Testis (tissue), 2 donors: Measurements from ENCODE around the gene ASPHD2.

Experiments
- POLR2A ChIP-seq: fragments of 450-650 bp; IDR thresholded peaks from one replicate; pipeline ENCODE4 v1.6.1; 2017; ENCODE audit warnings: antibody characterized with exemption, mild to moderate bottlenecking, moderate library complexity
- TF ChIP-seq, protein P1 (sequence below), 3 experiments: fragments of 450-650 bp in 2 of 3; fragments of 200-600 bp in 1 of 3; sonication (generic) in 1 of 3; IDR thresholded peaks; one replicate each; pipeline ENCODE4 v1.5.1; 2016 to 2019; ENCODE audit warnings: antibody characterized with exemption in 3 of 3, mild to moderate bottlenecking in 2 of 3, moderate library complexity in 1 of 3

DNA sequence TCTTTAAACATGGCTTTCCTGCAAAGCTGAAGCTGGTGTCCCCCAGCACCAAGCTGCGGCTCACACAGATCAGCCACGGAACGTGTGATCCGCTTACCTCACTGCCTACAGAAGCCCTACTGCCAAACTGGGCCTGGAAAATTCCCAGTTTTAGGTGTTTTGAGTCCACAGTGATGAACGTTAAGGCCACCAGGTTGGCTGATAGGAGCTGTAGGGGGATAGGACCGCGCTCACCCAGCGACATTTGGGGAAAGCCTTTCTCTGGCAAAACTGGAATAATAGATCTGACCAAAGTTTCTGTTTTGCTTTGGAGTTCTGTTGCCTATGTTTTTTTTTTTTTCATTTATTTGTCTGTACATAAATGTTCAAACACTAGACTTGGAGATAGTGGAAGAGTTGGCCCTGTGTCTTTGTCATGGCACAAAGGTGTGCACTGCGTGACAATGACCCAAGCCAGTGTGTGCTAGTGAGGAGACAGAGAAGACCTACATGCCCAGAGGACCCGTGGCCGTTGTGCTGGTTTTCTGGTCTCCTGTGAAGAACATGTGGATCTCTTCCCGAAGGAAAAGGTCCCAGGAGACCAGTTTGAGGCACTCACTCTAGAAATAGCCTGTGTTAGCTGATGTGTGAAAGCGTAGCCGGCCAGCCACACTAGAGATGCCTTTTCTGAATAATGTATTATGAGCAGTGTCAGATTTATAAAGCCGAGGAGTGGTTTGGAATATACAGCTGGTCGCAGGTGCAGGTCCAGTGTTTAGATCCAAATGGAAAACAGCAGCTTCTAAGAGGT lies 15.0 kb downstream of the ASPHD2 start:
- TF ChIP-seq POLR2A, result no peak
- TF ChIP-seq, protein P1, sequence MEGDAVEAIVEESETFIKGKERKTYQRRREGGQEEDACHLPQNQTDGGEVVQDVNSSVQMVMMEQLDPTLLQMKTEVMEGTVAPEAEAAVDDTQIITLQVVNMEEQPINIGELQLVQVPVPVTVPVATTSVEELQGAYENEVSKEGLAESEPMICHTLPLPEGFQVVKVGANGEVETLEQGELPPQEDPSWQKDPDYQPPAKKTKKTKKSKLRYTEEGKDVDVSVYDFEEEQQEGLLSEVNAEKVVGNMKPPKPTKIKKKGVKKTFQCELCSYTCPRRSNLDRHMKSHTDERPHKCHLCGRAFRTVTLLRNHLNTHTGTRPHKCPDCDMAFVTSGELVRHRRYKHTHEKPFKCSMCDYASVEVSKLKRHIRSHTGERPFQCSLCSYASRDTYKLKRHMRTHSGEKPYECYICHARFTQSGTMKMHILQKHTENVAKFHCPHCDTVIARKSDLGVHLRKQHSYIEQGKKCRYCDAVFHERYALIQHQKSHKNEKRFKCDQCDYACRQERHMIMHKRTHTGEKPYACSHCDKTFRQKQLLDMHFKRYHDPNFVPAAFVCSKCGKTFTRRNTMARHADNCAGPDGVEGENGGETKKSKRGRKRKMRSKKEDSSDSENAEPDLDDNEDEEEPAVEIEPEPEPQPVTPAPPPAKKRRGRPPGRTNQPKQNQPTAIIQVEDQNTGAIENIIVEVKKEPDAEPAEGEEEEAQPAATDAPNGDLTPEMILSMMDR (IDR thresholded peaks at IDR 0.05), result no peak
